GM19395 (cell line): ENCODE data around the gene CTTNBP2.

Experiments used
- ATAC-seq: cut with Tn5 transposase; IDR thresholded peaks from one replicate; pipeline ENCODE4 v1.9.1; 2021; ENCODE audit warnings: mild to moderate bottlenecking, moderate library complexity; ENCODE audit not compliant: unreplicated experiment

CTTNBP2 gene

GRCh38 chr7:117873310-117874190 lies at the start of gene CTTNBP2:
CTTNBP2 (minus strand) TSS chr7:117873441; CDS start chr7:117873415, 26 bp downstream.
- peak; percentile 42 for ATAC-seq

DNA sequence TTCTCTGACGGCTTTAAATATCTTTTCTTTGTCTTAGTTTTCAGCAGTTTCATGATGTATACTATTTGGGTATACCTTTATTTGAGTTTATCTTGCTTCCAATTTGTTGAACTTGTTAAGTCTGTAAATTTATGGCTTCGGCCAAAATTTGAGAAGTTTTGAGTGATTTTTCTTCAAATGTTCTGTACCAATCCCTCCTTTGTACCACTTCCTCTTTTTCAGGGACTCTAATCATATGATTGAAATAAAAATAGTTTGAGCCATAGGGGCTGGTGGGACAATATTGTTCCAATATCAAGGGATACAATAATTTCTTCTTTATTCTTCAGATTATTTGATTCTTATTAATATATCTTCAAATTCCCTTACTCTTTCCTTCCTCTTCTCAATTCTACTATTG lies 43.1 kb upstream of the CTTNBP2 start:
- ATAC-seq = no peak

- ATAC-seq = no peak
Observed at GRCh38 chr7:117912421-117912820, 39.2 kb upstream of the CTTNBP2 start.

- ATAC-seq = no peak
Observed at GRCh38 chr7:117908031-117908795, 35.0 kb upstream of the CTTNBP2 start.

DNA sequence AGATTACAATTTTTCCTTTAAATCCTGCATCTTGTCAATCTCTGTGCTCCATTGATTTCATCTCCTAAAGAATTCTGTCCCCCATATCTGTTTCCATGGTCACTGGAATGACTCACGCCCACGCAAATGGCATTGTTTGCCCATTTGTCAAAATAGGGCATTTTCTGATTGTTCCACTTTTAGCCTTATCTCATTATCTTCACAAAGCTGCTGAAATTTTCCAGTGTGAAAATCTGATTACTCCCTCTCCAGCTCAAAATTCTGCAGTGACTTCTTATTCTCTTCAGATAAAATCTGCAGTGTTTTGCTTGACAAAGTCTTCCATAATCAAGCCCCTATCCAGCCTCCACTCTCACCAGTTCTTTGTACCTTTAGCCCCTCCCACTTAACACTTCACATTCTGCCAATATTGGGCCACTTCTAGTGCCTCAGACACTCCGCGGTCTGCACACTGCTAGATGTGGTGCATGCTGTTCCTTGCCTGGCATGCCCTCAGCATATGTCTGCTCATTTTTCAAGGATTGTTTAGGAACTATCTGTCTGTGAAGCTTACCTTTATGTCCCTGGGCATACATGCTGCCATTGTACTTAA lies 33.9 kb upstream of the CTTNBP2 start:
- no peak for ATAC-seq

DNA sequence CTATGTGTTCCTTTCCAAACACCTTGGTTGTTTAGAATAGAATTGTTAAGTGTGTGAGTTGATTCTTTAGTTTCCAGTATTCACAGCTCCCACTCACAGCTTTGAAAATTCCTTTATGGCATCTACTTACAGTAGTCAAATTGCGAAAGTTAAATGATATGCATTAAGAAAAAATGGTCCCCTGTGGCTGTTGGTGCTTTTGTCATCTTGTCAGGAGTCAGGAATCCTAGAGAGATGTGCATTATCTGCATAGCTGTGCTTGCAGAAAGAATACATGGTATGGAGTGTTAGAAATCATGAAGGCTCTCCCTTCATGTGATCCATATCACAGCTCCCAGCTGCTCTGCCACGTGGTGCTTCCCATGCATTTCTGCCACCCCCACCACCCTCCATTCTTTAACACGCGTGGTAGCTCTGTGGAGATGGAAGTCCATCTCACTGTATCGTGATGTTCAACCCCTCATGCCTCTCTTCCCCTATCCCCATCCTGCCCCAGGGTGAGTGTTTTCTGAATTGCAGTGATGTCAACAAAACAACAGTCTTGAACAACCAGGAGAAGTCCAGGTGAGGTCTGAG lies 29.2 kb upstream of the CTTNBP2 start:
- no peak for ATAC-seq

- ATAC-seq = no peak
Observed at GRCh38 chr7:117901089-117901797, 28.0 kb upstream of the CTTNBP2 start.

- no peak for ATAC-seq
Observed at GRCh38 chr7:117896339-117896738, 23.1 kb upstream of the CTTNBP2 start.

DNA sequence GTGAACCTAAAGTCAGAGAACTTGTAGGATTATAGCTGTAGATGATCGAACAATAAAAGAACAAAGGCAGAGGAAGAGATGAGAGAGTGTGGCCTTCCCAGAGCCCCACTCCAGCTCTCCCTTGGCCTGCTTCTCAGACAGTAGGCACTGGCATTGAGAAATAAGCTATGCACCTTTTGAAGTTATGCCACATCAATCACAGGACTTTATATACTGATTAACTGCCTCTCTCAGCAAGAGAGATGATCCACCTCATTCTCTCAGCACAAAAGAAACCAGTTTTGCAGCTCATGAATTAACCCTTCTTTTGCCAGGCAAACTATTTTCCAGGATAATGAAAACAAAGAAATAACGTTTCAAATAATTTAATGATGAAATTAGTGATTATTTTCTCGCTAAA lies 22.0 kb upstream of the CTTNBP2 start:
- no peak for ATAC-seq

GRCh38 chr7:117894037-117894436 lies 20.8 kb upstream of the CTTNBP2 start:
- ATAC-seq = no peak

DNA sequence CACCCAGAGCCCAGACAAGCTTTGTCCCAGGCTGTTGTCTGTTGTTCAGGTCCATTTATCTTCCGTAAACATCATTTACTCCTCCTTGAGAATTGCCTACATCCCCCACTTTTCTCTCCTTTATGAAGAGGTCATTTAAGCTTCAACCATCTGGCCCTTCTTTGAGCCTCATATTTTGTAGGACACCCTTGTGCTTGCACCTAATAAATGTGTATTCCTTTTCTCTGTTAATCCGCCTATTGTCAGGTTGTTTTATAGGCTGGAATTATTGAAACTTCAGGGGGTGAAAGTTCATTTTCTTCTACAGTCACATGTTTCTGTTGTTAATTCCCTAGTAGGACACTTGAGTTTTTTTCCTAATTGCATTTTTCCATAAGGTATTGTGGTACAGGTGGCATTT lies 19.6 kb upstream of the CTTNBP2 start:
- ATAC-seq = no peak

GRCh38 chr7:117889611-117890010 lies 16.4 kb upstream of the CTTNBP2 start:
- no peak for ATAC-seq

DNA sequence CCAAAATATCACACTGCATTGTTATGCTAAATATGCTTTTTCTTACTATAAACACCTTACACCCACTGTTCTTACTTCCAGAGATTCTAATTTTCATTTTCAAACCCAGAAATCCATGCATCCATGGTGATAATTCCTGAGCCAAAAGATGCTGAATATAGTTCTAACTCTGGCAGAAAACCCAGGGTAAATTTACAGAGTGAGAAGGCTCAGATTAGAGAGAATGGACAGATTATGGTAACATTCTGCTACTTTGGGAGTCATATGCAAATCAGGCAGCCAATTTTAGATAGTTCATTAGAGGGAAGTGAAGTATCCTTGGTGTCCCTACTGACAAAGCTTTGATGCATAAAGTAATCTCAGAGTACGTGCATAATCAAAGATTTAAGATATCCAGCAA lies 15.4 kb upstream of the CTTNBP2 start:
- ATAC-seq = no peak

- no peak for ATAC-seq
Observed at GRCh38 chr7:117882594-117882993, 9.4 kb upstream of the CTTNBP2 start.

- ATAC-seq = no peak
Observed at GRCh38 chr7:117876761-117877160, 3.5 kb upstream of the CTTNBP2 start.

GRCh38 chr7:117875566-117875965 lies 2.3 kb upstream of the CTTNBP2 start:
- ATAC-seq = no peak

DNA sequence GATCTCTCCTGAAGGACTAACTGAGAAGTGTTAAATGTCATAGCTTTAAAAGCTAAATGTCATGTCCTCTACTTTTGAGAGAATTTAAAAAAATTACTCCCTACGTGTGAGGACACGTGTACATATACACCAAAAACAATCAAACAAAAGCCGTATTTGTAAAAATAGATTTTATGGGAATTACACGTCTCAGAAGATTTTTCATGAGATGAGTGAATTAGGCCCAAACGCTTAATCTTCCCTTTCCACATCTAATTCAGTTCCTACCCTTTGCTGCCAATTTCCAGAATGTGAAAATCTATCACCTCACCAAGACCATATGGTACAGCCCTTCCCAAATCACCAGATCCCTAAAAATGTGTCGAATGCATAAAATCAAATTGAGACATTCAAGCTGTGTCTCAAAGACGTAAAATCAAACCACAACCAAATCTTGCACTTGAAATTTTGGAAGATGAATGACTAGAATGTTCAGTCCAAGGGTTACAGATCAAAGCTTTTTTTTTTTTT lies 1.0 kb upstream of the CTTNBP2 start:
- no peak for ATAC-seq

GRCh38 chr7:117872561-117873309 lies 506 bp downstream of the CTTNBP2 start:
- ATAC-seq = peak; percentile 17

GRCh38 chr7:117871778-117872538 lies 1.3 kb downstream of the CTTNBP2 start:
- ATAC-seq = no peak
